Natural killer cell (primary cell): ENCODE results near the gene ISM1. TPM values are rescaled to one million over a fixed set of nuclear protein-coding genes. Genes with fewer than 3 reads are reported as not detected.

Experiments
- ATAC-seq, 3 donors: fragments of 150-1000 bp in 2 of 3; fragments of 200-7000 bp in 1 of 3; cut with Tn5 transposase; 1 replicate in 1 of 3; 2 replicates in 2 of 3; pipeline ENCODE4 v1.10.0; 2021; ENCODE audit warnings: mild to moderate bottlenecking in 2 of 3, moderate library complexity in 2 of 3
- DNase-seq, 2 donors: peaks; one replicate each; pipeline versions ENCODE4 v3.0.0 to v3.0.0-alpha.2; 2013 to 2021; ENCODE audit warnings: mixed read lengths in 1 of 2
- H3K27ac ChIP-seq: one replicate; pipeline ENCODE4 v1.5.1; 2013; ENCODE audit warnings: mild to moderate bottlenecking, low read length
- H3K27me3 ChIP-seq: one replicate; pipeline ENCODE4 v1.6.1; 2013; ENCODE audit warnings: low read length; ENCODE audit not compliant: control insufficient read depth, insufficient read depth
- H3K36me3 ChIP-seq: one replicate; pipeline ENCODE4 v1.6.1; 2013; ENCODE audit warnings: low read length; ENCODE audit not compliant: control insufficient read depth, insufficient read depth
- H3K4me1 ChIP-seq: one replicate; pipeline ENCODE4 v1.6.1; 2013; ENCODE audit warnings: low read length; ENCODE audit not compliant: control insufficient read depth, insufficient read depth
- H3K4me3 ChIP-seq: one replicate; pipeline ENCODE4 v1.5.1; 2013; ENCODE audit warnings: low read length
- H3K9me3 ChIP-seq: one replicate; pipeline ENCODE4 v1.6.1; 2013; ENCODE audit warnings: low read length; ENCODE audit not compliant: control insufficient read depth, insufficient read depth
- H3K27ac Mint-ChIP-seq, 2 donors: one replicate each; pipeline ENCODE4 v1.8.0; 2022; ENCODE audit warnings: mild to moderate bottlenecking in 2 of 2, mixed read lengths in 2 of 2, moderate library complexity in 1 of 2
- H3K27me3 Mint-ChIP-seq, 2 donors: one replicate each; pipeline ENCODE4 v1.8.0; 2022; ENCODE audit warnings: low read depth in 2 of 2, mixed read lengths in 2 of 2
- H3K36me3 Mint-ChIP-seq: one replicate; pipeline ENCODE4 v1.8.0; 2022; ENCODE audit warnings: mixed read lengths
- H3K4me1 Mint-ChIP-seq, 2 donors: one replicate each; pipeline ENCODE4 v1.8.0; 2022; ENCODE audit warnings: mixed read lengths in 2 of 2
- H3K4me3 Mint-ChIP-seq: one replicate; pipeline ENCODE4 v1.8.0; 2022; ENCODE audit warnings: mild to moderate bottlenecking, moderate library complexity, mixed read lengths
- H3K9me3 Mint-ChIP-seq, 2 donors: one replicate each; pipeline ENCODE4 v1.8.0; 2022; ENCODE audit warnings: mixed read lengths in 2 of 2
- WGBS: methylation state at CpG from one replicate; pipeline ENCODE4 v1.1.7; 2013; ENCODE audit warnings: missing lambda C conversion rate; ENCODE audit not compliant: insufficient coverage; 5-methylcytosine and 5-hydroxymethylcytosine counted together
- intact Hi-C: fragments of 100-400 bp; cut with micrococcal nuclease; formaldehyde crosslinking; loops from one replicate; pipeline ENCODE4 v1.14.2; 2022
- total RNA-seq, 4 donors: library from RNA; stranded (reverse); fragments of 120-200 nt in 1 of 4; gene quantifications; one replicate each; pipeline versions ENCODE4 v1.2.3 to v1.2.4, GENCODE V29; 2013 to 2022
- TF ChIP-seq, protein P1 (sequence below): fragments of 200-600 bp; IDR thresholded peaks from one replicate; pipeline ENCODE4 v1.8.0; 2022; ENCODE audit warnings: antibody characterized with exemption

ISM1 gene
- total RNA-seq, 3 donors from 2014 or later (not counting 1 experiment from before 2014, with no cell fraction given), result 0.13 TPM; not detected in 2

- TF ChIP-seq, protein P1, sequence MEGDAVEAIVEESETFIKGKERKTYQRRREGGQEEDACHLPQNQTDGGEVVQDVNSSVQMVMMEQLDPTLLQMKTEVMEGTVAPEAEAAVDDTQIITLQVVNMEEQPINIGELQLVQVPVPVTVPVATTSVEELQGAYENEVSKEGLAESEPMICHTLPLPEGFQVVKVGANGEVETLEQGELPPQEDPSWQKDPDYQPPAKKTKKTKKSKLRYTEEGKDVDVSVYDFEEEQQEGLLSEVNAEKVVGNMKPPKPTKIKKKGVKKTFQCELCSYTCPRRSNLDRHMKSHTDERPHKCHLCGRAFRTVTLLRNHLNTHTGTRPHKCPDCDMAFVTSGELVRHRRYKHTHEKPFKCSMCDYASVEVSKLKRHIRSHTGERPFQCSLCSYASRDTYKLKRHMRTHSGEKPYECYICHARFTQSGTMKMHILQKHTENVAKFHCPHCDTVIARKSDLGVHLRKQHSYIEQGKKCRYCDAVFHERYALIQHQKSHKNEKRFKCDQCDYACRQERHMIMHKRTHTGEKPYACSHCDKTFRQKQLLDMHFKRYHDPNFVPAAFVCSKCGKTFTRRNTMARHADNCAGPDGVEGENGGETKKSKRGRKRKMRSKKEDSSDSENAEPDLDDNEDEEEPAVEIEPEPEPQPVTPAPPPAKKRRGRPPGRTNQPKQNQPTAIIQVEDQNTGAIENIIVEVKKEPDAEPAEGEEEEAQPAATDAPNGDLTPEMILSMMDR, result no peak
- peaks cover 12 to 25% of the 10 kb centered on the region in 2 donors for H3K4me1 Mint-ChIP-seq
- Histone ChIP-seq H3K4me1 (peaks cover 22% of the 10 kb centered on the region), H3K27ac (no peak overlapping the region), H3K4me3 (no peak overlapping the region), H3K27me3 (peaks cover 38% of the 10 kb centered on the region), H3K9me3 (no peaks in the 10 kb centered on the region), H3K36me3 (no peaks in the 10 kb centered on the region)
- under 1% methylated on average over 56 of the region's 56 CpGs for WGBS
- no peak overlapping the region for H3K4me3 Mint-ChIP-seq
- H3K36me3 Mint-ChIP-seq, result no peaks in the 10 kb centered on the region
- H3K27ac Mint-ChIP-seq, result no peak overlapping the region
- intact Hi-C loops, result no loop called here
- ATAC-seq (peak in 2 of 3 donors; percentile 8 to 56), DNase-seq (peak in 1 of 2 donors; percentile 17)
- peaks cover 51 to 57% of the 10 kb centered on the region in 2 donors for H3K27me3 Mint-ChIP-seq
- H3K9me3 Mint-ChIP-seq, result no peaks in the 10 kb centered on the region
These were observed 219 bp downstream of the ISM1 start for GRCh38 chr20:13221313-13221672.

DNA sequence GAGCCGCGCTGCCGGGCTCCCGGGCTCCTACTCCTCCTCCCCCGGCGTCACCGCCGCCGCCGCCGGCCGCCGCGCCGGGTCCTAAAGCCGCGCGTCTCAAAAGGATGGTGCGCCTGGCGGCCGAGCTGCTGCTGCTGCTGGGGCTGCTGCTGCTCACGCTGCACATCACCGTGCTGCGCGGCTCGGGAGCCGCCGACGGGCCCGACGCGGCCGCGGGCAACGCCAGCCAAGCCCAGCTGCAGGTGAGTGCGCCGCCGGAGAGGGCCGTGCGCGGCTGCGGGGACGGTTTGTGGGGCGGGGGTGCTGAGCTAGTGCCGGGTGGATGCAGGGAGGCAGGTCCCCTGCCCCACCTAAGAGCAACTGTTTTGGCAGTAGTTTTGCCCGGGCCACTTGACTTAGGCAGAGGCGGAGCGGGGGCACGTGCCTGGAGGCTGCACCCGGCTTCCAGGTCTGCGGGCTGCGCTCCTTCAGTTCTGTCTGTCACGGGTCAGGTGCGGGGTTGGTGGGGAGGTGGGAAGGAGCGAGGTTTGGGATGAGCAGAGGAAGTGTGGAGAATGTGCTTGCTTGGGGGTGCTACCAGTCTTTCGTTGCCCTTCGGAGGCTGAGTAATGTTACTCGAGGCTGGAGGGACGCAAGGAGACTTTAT lies 722 bp downstream of the ISM1 start:
- peak; percentile 34 to 79 for DNase-seq
- WGBS, result 3% methylated on average over 59 of the region's 59 CpGs
- peaks cover 38% of the 10 kb centered on the region for H3K27me3 ChIP-seq
- peaks cover 22% of the 10 kb centered on the region for H3K4me1 ChIP-seq
- intact Hi-C loops, result no loop called here
- no peaks in the 10 kb centered on the region for H3K36me3 ChIP-seq
- H3K27ac ChIP-seq, result no peak overlapping the region
- H3K9me3 ChIP-seq, result no peaks in the 10 kb centered on the region
- TF ChIP-seq, protein P1, result no peak
- Mint-ChIP-seq H3K4me1 (peaks cover 7 to 20% of the 10 kb centered on the region in 2 donors), H3K4me3 (peak overlapping the region; percentile 89), H3K36me3 (no peaks in the 10 kb centered on the region), H3K9me3 (no peaks in the 10 kb centered on the region), H3K27ac (no peak overlapping the region), H3K27me3 (peaks cover 46 to 55% of the 10 kb centered on the region in 2 donors)
- peak; percentile 69 to 88 (median 72) for ATAC-seq
- peak overlapping the region; percentile 22 for H3K4me3 ChIP-seq

GRCh38 chr20:13222319-13222716 lies 1.2 kb downstream of the ISM1 start:
- H3K4me3 Mint-ChIP-seq, result peak overlapping the region; percentile 89
- WGBS, result 59% methylated on average over 6 of the region's 8 CpGs

More at GRCh38 chr20:13222319-13222716, 1.2 kb downstream of the ISM1 start:
- intact Hi-C loops, result no loop called here
- Mint-ChIP-seq H3K36me3 (no peaks in the 10 kb centered on the region), H3K27ac (no peak overlapping the region), H3K9me3 (no peaks in the 10 kb centered on the region), H3K4me1 (peaks cover 7 to 19% of the 10 kb centered on the region in 2 donors), H3K27me3 (peaks cover 41 to 54% of the 10 kb centered on the region in 2 donors)
- TF ChIP-seq, protein P1, result no peak
- Histone ChIP-seq H3K36me3 (no peaks in the 10 kb centered on the region), H3K4me3 (no peak overlapping the region), H3K27me3 (peaks cover 38% of the 10 kb centered on the region), H3K27ac (no peak overlapping the region), H3K4me1 (peaks cover 22% of the 10 kb centered on the region), H3K9me3 (no peaks in the 10 kb centered on the region)
- ATAC-seq (no peak), DNase-seq (no peak)
